Dermis blood vessel endothelial cell (primary cell): ENCODE data around the gene ZNF579. TPM values are rescaled to one million over a fixed set of nuclear protein-coding genes. Genes with fewer than 3 reads are reported as not detected.

ENCODE experiments used
- DNase-seq: peaks from one replicate; pipeline ENCODE4 v3.0.0; 2010
- total RNA-seq: library from RNA; depleted of rRNA; stranded (reverse); fragments of >200 nt; gene quantifications from 2 replicates; pipeline ENCODE4 v1.2.3, GENCODE V29; 2014

ZNF579 gene
- total RNA-seq, 1 donor from 2014 or later = 3.2 TPM

- DNase-seq = no peak
These were observed 31.5 kb upstream of the ZNF579 start for GRCh38 chr19:55611983-55612645.

- DNase-seq = no peak
These were observed 30.8 kb upstream of the ZNF579 start for GRCh38 chr19:55611300-55611982.

- DNase-seq = no peak
These were observed 28.7 kb upstream of the ZNF579 start for GRCh38 chr19:55609326-55609725.

- DNase-seq = no peak
These were observed 26.2 kb upstream of the ZNF579 start for GRCh38 chr19:55606817-55607216.

- DNase-seq = no peak
These were observed 25.8 kb upstream of the ZNF579 start for GRCh38 chr19:55606471-55606787.

- DNase-seq = peak; percentile 93
These were observed 25.2 kb upstream of the ZNF579 start, which contains the start of gene ZNF865 for GRCh38 chr19:55605637-55606470. Gene ZNF865, plus strand, starts transcription at chr19:55605647. Its CDS starts 7,972 bp downstream, at chr19:55613619.

- DNase-seq = peak; percentile 98
These were observed 24.6 kb upstream of the ZNF579 start for GRCh38 chr19:55605207-55605636.

GRCh38 chr19:55603581-55604292 lies 23.1 kb upstream of the ZNF579 start:
- DNase-seq = no peak

- DNase-seq = no peak
These were observed 22.5 kb upstream of the ZNF579 start for GRCh38 chr19:55603115-55603514.

- no peak for DNase-seq
These were observed 21.7 kb upstream of the ZNF579 start for GRCh38 chr19:55602104-55603001.

- no peak for DNase-seq
These were observed 20.4 kb upstream of the ZNF579 start for GRCh38 chr19:55601084-55601483.

GRCh38 chr19:55600662-55601028 lies 20.0 kb upstream of the ZNF579 start:
- no peak for DNase-seq

- DNase-seq = peak; percentile 90
These were observed 19.4 kb upstream of the ZNF579 start, which contains the start of gene ZNF524 for GRCh38 chr19:55599842-55600661. Gene ZNF524, plus strand, starts transcription at chr19:55600288. Its CDS starts 1,825 bp downstream, at chr19:55602113.

- DNase-seq = peak; percentile 99
These were observed 18.8 kb upstream of the ZNF579 start, which contains the start of gene FIZ1 for GRCh38 chr19:55599468-55599841. Gene FIZ1, minus strand, starts transcription at chr19:55599517. Its CDS starts 1,652 bp downstream, at chr19:55597865.

GRCh38 chr19:55598719-55599467 lies 18.2 kb upstream of the ZNF579 start:
- DNase-seq = peak; percentile 98

GRCh38 chr19:55598034-55598433 lies 17.4 kb upstream of the ZNF579 start:
- DNase-seq = no peak

- no peak for DNase-seq
These were observed 16.9 kb upstream of the ZNF579 start for GRCh38 chr19:55597501-55597921.

GRCh38 chr19:55596304-55596703 lies 15.7 kb upstream of the ZNF579 start:
- DNase-seq = no peak

- no peak for DNase-seq
These were observed 14.4 kb upstream of the ZNF579 start for GRCh38 chr19:55594996-55595545.
